Stimulated activated CD8-positive, alpha-beta memory T cell treated with anti-CD3 and anti-CD28 coated beads, Interleukin-7, amount 100 ng/mL, for 24 hours (primary cell): ENCODE measurements around the gene ANKRD33B.

Source experiments
- DNase-seq: peaks from one replicate; pipeline ENCODE4 v3.0.0-alpha.2; 2020; ENCODE audit warnings: low read depth

Gene ANKRD33B

GRCh38 chr5:10678244-10678643 is 114.4 kb downstream of the ANKRD33B start:
- DNase-seq, result no peak

GRCh38 chr5:10679336-10679988 is 115.6 kb downstream of the ANKRD33B start:
- DNase-seq, result no peak

GRCh38 chr5:10680876-10681481 is 117.1 kb downstream of the ANKRD33B start:
- no peak for DNase-seq

GRCh38 chr5:10681731-10682679 is 118.1 kb downstream of the ANKRD33B start:
- DNase-seq, result no peak

GRCh38 chr5:10682801-10683525 is 119.1 kb downstream of the ANKRD33B start:
- no peak for DNase-seq

- DNase-seq, result no peak
Measured at GRCh38 chr5:10684303-10685086, 120.6 kb downstream of the ANKRD33B start.

GRCh38 chr5:10685115-10685521 is 121.2 kb downstream of the ANKRD33B start:
- DNase-seq, result no peak

- DNase-seq, result no peak
Measured at GRCh38 chr5:10686890-10687289, 123.0 kb downstream of the ANKRD33B start.

GRCh38 chr5:10688651-10689171 is 124.8 kb downstream of the ANKRD33B start:
- DNase-seq, result no peak

GRCh38 chr5:10689391-10690081 is 125.7 kb downstream of the ANKRD33B start:
- DNase-seq, result no peak

- no peak for DNase-seq
Measured at GRCh38 chr5:10690460-10691440, 126.9 kb downstream of the ANKRD33B start.

- no peak for DNase-seq
Measured at GRCh38 chr5:10691826-10692785, 128.2 kb downstream of the ANKRD33B start.

GRCh38 chr5:10695055-10695649 is 131.3 kb downstream of the ANKRD33B start:
- no peak for DNase-seq

- DNase-seq, result no peak
Measured at GRCh38 chr5:10695759-10696543, 132.1 kb downstream of the ANKRD33B start.

- DNase-seq, result no peak
Measured at GRCh38 chr5:10699281-10699874, 135.5 kb downstream of the ANKRD33B start.

- DNase-seq, result no peak
Measured at GRCh38 chr5:10699987-10700386, 136.1 kb downstream of the ANKRD33B start.
